Hindlimb muscle (tissue), 1 donor: ENCODE results near the gene OLFM3. TPM values are rescaled to one million over a fixed set of nuclear protein-coding genes. Genes with fewer than 3 reads are reported as not detected.

Source experiments
- DNase-seq: peaks from one replicate; pipeline ENCODE4 v3.0.0-alpha.2; 2013
- polyA plus RNA-seq: library from polyadenylated mRNA; unstranded; fragments of 120-200 nt; gene quantifications from one replicate; pipeline ENCODE4 v1.2.1, GENCODE V29; 2013; ENCODE audit not compliant: insufficient read length

OLFM3 gene
- polyA plus RNA-seq, 1 donor = 0.23 TPM

- no peak for DNase-seq
These were observed 149.9 kb downstream of the OLFM3 start for GRCh38 chr1:101846820-101847219.

GRCh38 chr1:101843160-101843559 is 153.6 kb downstream of the OLFM3 start:
- no peak for DNase-seq

- DNase-seq = no peak
These were observed 154.9 kb downstream of the OLFM3 start for GRCh38 chr1:101841824-101842223.

GRCh38 chr1:101835988-101836387 is 160.7 kb downstream of the OLFM3 start:
- no peak for DNase-seq

GRCh38 chr1:101833312-101833711 is 163.4 kb downstream of the OLFM3 start:
- no peak for DNase-seq

- DNase-seq = no peak
These were observed 170.3 kb downstream of the OLFM3 start for GRCh38 chr1:101826416-101826815.

- no peak for DNase-seq
These were observed 176.7 kb downstream of the OLFM3 start for GRCh38 chr1:101820071-101820470.

- no peak for DNase-seq
These were observed 180.5 kb downstream of the OLFM3 start for GRCh38 chr1:101816262-101816661.

GRCh38 chr1:101798417-101798816 is 198.3 kb downstream of the OLFM3 start:
- no peak for DNase-seq

GRCh38 chr1:101797722-101798121 is 199.0 kb downstream of the OLFM3 start:
- no peak for DNase-seq

GRCh38 chr1:101781201-101781831 is 215.4 kb downstream of the OLFM3 start:
- DNase-seq = no peak

- no peak for DNase-seq
These were observed 227.2 kb downstream of the OLFM3 start for GRCh38 chr1:101769520-101769919.

- DNase-seq = no peak
These were observed 238.7 kb downstream of the OLFM3 start for GRCh38 chr1:101757985-101758384.

- DNase-seq = no peak
These were observed 240.3 kb downstream of the OLFM3 start for GRCh38 chr1:101756411-101756810.
